MM.1S (cell line): ENCODE measurements around the gene NTS.

ENCODE experiments used
- EZH2phosphoT487 ChIP-seq: fragments of 300-600 bp; sonication (generic); IDR thresholded peaks from 2 replicates; pipeline ENCODE4 v1.6.1; 2018; ENCODE audit warnings: antibody characterized with exemption, low read length
- TF ChIP-seq, protein P1 (sequence below): fragments of 300-600 bp; sonication (generic); IDR thresholded peaks from 2 replicates; pipeline ENCODE4 v1.5.1; 2016; ENCODE audit warnings: antibody characterized with exemption, low read length, mixed read lengths

GRCh38 chr12:85920324-85920947 is 46.3 kb downstream of the NTS start:
- TF ChIP-seq, protein P1, sequence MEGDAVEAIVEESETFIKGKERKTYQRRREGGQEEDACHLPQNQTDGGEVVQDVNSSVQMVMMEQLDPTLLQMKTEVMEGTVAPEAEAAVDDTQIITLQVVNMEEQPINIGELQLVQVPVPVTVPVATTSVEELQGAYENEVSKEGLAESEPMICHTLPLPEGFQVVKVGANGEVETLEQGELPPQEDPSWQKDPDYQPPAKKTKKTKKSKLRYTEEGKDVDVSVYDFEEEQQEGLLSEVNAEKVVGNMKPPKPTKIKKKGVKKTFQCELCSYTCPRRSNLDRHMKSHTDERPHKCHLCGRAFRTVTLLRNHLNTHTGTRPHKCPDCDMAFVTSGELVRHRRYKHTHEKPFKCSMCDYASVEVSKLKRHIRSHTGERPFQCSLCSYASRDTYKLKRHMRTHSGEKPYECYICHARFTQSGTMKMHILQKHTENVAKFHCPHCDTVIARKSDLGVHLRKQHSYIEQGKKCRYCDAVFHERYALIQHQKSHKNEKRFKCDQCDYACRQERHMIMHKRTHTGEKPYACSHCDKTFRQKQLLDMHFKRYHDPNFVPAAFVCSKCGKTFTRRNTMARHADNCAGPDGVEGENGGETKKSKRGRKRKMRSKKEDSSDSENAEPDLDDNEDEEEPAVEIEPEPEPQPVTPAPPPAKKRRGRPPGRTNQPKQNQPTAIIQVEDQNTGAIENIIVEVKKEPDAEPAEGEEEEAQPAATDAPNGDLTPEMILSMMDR = peak; percentile 55
- no peak for TF ChIP-seq EZH2phosphoT487
